HCT116 (cell line): Measurements from ENCODE around the gene NEK9. TPM values are rescaled to one million over a fixed set of nuclear protein-coding genes. Genes with fewer than 3 reads are reported as not detected.

Source experiments
- ATAC-seq: fragments of 200-7000 bp; cut with Tn5 transposase; 2 replicates; pipeline ENCODE4 v1.9.1; 2020; ENCODE audit warnings: mild to moderate bottlenecking, moderate library complexity
- BruUV-seq: library from RNA; stranded (reverse); fragments of 400-500 nt; replicated peaks from 2 replicates; lab custom pipeline; 2021; lab: Mats Ljungman, UMichigan
- CTCF ChIA-PET: fragments of 300-600 bp; sonication (Branson Sonifier 250); formaldehyde crosslinking; loops from one replicate; lab custom pipeline; 2021; ENCODE audit warnings: antibody characterized with exemption; lab: Charles Lee
- POLR2A ChIA-PET: fragments of 300-600, 350-600 bp; sonication (Branson Sonifier 250); formaldehyde crosslinking; loops from one replicate; lab custom pipeline; 2021; ENCODE audit warnings: antibody characterized with exemption; lab: Charles Lee
- RAD21 ChIA-PET, 2 experiments: fragments of 300-600 bp; sonication (Branson Sonifier 250); formaldehyde crosslinking; loops; one replicate each; lab custom pipeline; 2023; ENCODE audit warnings: low total read pairs in 2 of 2; ENCODE audit not compliant: uncharacterized antibody in 2 of 2, unreplicated experiment in 2 of 2, low non-redundant PET in 1 of 2; lab: Charles Lee
- DNase-seq: peaks from one replicate; pipeline ENCODE4 v3.0.0-alpha.2; 2010; ENCODE audit warnings: low read depth, low spot score
- H2AFZ ChIP-seq: fragments of 200-600 bp; shearing (Covaris generic), sonication (generic); 2 replicates; pipeline ENCODE4 v1.6.1; 2017; ENCODE audit warnings: low read depth, mixed run types, mixed read lengths, antibody characterized with exemption, low read length; ENCODE audit not compliant: poor library complexity, severe bottlenecking
- H3K27ac ChIP-seq: 2 replicates; pipeline ENCODE4 v1.5.1; 2012; ENCODE audit warnings: low read depth, low read length
- H3K27me3 ChIP-seq: fragments of 200-600 bp; sonication (generic); 2 replicates; pipeline ENCODE4 v1.6.1; 2016; ENCODE audit warnings: mixed run types, low read length, mixed read lengths; ENCODE audit not compliant: insufficient read depth
- H3K36me3 ChIP-seq, 2 experiments: fragments of 200-500 bp in 1 of 2; fragments of 200-600 bp in 1 of 2; sonication (Bioruptor generic) in 1 of 2; sonication (generic) in 1 of 2; 2 replicates each; pipeline versions ENCODE4 v1.5.1 to v1.6.1; 2014 to 2016; ENCODE audit warnings: low read length in 2 of 2, inconsistent platforms in 1 of 2, mixed read lengths in 1 of 2, mixed run types in 1 of 2; ENCODE audit not compliant: insufficient read depth in 2 of 2, control insufficient read depth in 1 of 2
- H3K4me1 ChIP-seq, 2 experiments: fragments of 200-600 bp in 1 of 2; sonication (generic) in 1 of 2; 2 replicates each; pipeline versions ENCODE4 v1.5.1 to v1.6.1; 2012 to 2017; ENCODE audit warnings: low read length in 2 of 2, inconsistent platforms in 1 of 2, mild to moderate bottlenecking in 1 of 2, mixed read lengths in 1 of 2, mixed run types in 1 of 2, moderate library complexity in 1 of 2; ENCODE audit not compliant: insufficient read depth in 2 of 2, control insufficient read depth in 1 of 2
- H3K4me2 ChIP-seq: fragments of 200-600 bp; sonication (generic); 2 replicates; pipeline ENCODE4 v1.6.1; 2017; ENCODE audit warnings: mixed run types, low read length, mixed read lengths
- H3K4me3 ChIP-seq, 2 experiments: fragments of 200-600 bp in 1 of 2; sonication (generic) in 1 of 2; replicated peaks in 1 of 2; 2 replicates each; pipeline ENCODE4 v1.5.1; 2011 to 2016; ENCODE audit warnings: low read length in 2 of 2, control low read depth in 1 of 2, low read depth in 1 of 2, mild to moderate bottlenecking in 1 of 2, mixed read lengths in 1 of 2, mixed run types in 1 of 2
- H3K79me2 ChIP-seq: fragments of 200-600 bp; sonication (generic); 2 replicates; pipeline ENCODE4 v1.6.1; 2017; ENCODE audit warnings: mild to moderate bottlenecking, mixed run types, low read length, moderate library complexity, mixed read lengths; ENCODE audit not compliant: insufficient read depth
- H3K9ac ChIP-seq: fragments of 200-600 bp; sonication (generic); 2 replicates; pipeline ENCODE4 v1.6.1; 2016; ENCODE audit warnings: low read length, mixed read lengths
- H3K9me2 ChIP-seq: fragments of 200-600 bp; sonication (generic), shearing (Covaris generic); 2 replicates; pipeline ENCODE4 v1.6.1; 2017; ENCODE audit warnings: mixed run types, mild to moderate bottlenecking, moderate library complexity; ENCODE audit not compliant: insufficient read depth
- H3K9me3 ChIP-seq, 2 experiments: fragments of 200-500 bp in 1 of 2; fragments of 200-600 bp in 1 of 2; sonication (Bioruptor generic) in 1 of 2; sonication (generic) in 1 of 2; 2 replicates each; pipeline ENCODE4 v1.6.1; 2014 to 2017; ENCODE audit warnings: low read length in 2 of 2, mixed read lengths in 2 of 2, inconsistent platforms in 1 of 2, low read depth in 1 of 2, mild to moderate bottlenecking in 1 of 2, mixed run types in 1 of 2, moderate library complexity in 1 of 2; ENCODE audit not compliant: control insufficient read depth in 1 of 2, insufficient read depth in 1 of 2
- H4K20me1 ChIP-seq: fragments of 200-600 bp; sonication (generic), shearing (Covaris generic); 2 replicates; pipeline ENCODE4 v1.6.1; 2017; ENCODE audit warnings: mixed run types, mild to moderate bottlenecking, moderate library complexity; ENCODE audit not compliant: insufficient read depth
- CTCF ChIP-seq, 3 experiments: fragments of 200-600 bp in 1 of 3; sonication (generic) in 1 of 3; IDR thresholded peaks in 2 of 3; conservative IDR thresholded peaks in 1 of 3; 2 replicates each; pipeline ENCODE4 v1.5.1; 2012 to 2017; ENCODE audit warnings: low read depth in 2 of 3, low read length in 2 of 3, antibody characterized with exemption in 1 of 3, borderline replicate concordance in 1 of 3, control low read depth in 1 of 3, mild to moderate bottlenecking in 1 of 3, mixed read lengths in 1 of 3, mixed run types in 1 of 3, moderate library complexity in 1 of 3; ENCODE audit not compliant: insufficient read depth in 1 of 3
- EGR1 ChIP-seq: IDR thresholded peaks from 2 replicates; pipeline ENCODE4 v1.6.1; 2012; ENCODE audit warnings: low read depth
- ELF1 ChIP-seq: IDR thresholded peaks from 2 replicates; pipeline ENCODE4 v1.6.1; 2012; ENCODE audit warnings: low read depth, borderline replicate concordance
- EZH2 ChIP-seq: fragments of 200-600 bp; sonication (generic); IDR thresholded peaks from 2 replicates; pipeline ENCODE4 v1.6.1; 2017; ENCODE audit warnings: antibody characterized with exemption, mixed run types
- EZH2phosphoT487 ChIP-seq: fragments of 200-600 bp; IDR thresholded peaks from 2 replicates; pipeline ENCODE4 v1.6.1; 2018; ENCODE audit warnings: antibody characterized with exemption, borderline replicate concordance
- JUND ChIP-seq: IDR thresholded peaks from 2 replicates; pipeline ENCODE4 v1.6.1; 2012
- POLR2A ChIP-seq: IDR thresholded peaks from 2 replicates; pipeline ENCODE4 v1.7.0; 2011; ENCODE audit warnings: borderline replicate concordance; ENCODE audit not compliant: insufficient read depth, insufficient read length; ENCODE audit errors: extremely low read depth
- SIN3A ChIP-seq: IDR thresholded peaks from 2 replicates; pipeline ENCODE4 v1.6.1; 2012; ENCODE audit warnings: low read depth
- SRF ChIP-seq: IDR thresholded peaks from 2 replicates; pipeline ENCODE4 v1.6.1; 2012; ENCODE audit warnings: low read depth
- YY1 ChIP-seq: IDR thresholded peaks from 2 replicates; pipeline ENCODE4 v1.6.1; 2011; ENCODE audit warnings: low read length, low read depth, moderate library complexity, mild to moderate bottlenecking; ENCODE audit not compliant: insufficient replicate concordance; ENCODE audit errors: extremely low read depth
- ZBTB33 ChIP-seq: IDR thresholded peaks from 2 replicates; pipeline ENCODE4 v1.6.1; 2011; ENCODE audit warnings: mild to moderate bottlenecking, low read length, moderate library complexity; ENCODE audit not compliant: insufficient replicate concordance; ENCODE audit errors: extremely low read depth
- ZFX ChIP-seq: fragments of 450-650 bp; IDR thresholded peaks from 2 replicates; pipeline ENCODE4 v1.6.1; 2017
- ZNF274 ChIP-seq: fragments of 200-500 bp; sonication (Bioruptor generic); IDR thresholded peaks from 2 replicates; pipeline ENCODE4 v1.6.1; 2014; ENCODE audit warnings: mild to moderate bottlenecking, low read depth, low read length, inconsistent platforms
- intact Hi-C: fragments of 100-400 bp; cut with micrococcal nuclease; formaldehyde crosslinking; loops from 2 replicates; pipeline ENCODE4 v1.10.0; 2022
- total RNA-seq: library from RNA; stranded (reverse); gene quantifications from one replicate; pipeline ENCODE4 v1.2.1, GENCODE V29; 2021; ENCODE audit not compliant: unreplicated experiment
- TF ChIP-seq, protein P1 (sequence below): IDR thresholded peaks from 2 replicates; pipeline ENCODE4 v1.6.1; 2012; ENCODE audit warnings: low read depth

NEK9 gene
- total RNA-seq, 1 experiment from 2014 or later: 64.4 TPM

DNA sequence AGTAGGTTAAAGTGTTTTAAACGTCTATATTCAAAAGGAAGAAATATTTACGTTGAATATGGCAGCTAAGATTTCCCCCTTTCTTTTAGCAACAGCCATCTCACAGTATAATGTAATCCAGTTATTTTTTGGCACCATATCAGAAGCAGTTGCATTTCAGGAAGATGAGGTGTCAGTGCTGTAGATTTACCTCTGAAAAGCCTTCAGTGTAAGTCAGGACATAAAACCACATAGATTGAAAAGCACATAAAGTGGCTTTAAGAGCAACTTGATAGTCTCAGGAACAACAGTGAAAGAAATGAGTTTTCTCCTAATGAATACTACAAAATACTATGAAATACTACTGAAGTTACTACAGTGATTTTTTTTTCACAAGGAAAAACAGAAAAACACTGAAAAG lies 82.5 kb downstream of the NEK9 start (continued):
- TF ChIP-seq, protein P1, sequence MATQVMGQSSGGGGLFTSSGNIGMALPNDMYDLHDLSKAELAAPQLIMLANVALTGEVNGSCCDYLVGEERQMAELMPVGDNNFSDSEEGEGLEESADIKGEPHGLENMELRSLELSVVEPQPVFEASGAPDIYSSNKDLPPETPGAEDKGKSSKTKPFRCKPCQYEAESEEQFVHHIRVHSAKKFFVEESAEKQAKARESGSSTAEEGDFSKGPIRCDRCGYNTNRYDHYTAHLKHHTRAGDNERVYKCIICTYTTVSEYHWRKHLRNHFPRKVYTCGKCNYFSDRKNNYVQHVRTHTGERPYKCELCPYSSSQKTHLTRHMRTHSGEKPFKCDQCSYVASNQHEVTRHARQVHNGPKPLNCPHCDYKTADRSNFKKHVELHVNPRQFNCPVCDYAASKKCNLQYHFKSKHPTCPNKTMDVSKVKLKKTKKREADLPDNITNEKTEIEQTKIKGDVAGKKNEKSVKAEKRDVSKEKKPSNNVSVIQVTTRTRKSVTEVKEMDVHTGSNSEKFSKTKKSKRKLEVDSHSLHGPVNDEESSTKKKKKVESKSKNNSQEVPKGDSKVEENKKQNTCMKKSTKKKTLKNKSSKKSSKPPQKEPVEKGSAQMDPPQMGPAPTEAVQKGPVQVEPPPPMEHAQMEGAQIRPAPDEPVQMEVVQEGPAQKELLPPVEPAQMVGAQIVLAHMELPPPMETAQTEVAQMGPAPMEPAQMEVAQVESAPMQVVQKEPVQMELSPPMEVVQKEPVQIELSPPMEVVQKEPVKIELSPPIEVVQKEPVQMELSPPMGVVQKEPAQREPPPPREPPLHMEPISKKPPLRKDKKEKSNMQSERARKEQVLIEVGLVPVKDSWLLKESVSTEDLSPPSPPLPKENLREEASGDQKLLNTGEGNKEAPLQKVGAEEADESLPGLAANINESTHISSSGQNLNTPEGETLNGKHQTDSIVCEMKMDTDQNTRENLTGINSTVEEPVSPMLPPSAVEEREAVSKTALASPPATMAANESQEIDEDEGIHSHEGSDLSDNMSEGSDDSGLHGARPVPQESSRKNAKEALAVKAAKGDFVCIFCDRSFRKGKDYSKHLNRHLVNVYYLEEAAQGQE: no peak
- TF ChIP-seq ZBTB33: no peak
- no peak for TF ChIP-seq POLR2A
- no peak for TF ChIP-seq ELF1

DNA sequence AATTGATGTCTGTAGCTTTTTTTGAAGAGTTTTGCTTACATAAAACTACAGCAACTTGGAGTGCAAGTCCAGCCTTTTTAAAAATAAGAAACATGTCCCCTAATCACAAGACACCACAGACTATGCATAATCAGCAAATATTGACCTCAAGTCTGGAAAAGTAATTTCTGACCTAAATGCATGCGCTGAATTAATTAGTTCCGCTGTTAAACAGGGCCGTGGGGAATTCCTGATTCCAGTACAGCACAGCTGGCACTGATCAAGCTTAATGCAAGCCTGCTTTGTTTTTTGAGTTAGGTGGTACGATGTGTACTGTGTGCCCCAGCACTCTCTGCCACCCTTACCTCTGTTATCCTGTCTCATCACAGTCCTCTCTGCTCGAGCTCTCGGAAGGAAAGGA lies 84.8 kb downstream of the NEK9 start:
- Histone ChIP-seq H3K9me3 (no peaks in the 10 kb centered on the region), H3K4me1 (peaks cover 7 to 16% of the 10 kb centered on the region in 2 experiments; a peak in 3 of 4 replicates), H3K9me2 (no peaks in the 10 kb centered on the region), H3K27me3 (no peaks in the 10 kb centered on the region), H3K4me2 (peak overlapping the region; percentile 55), H3K36me3 (0 out of 4 replicates have a peak, but pooled peaks cover 0 to 3% of the 10 kb centered on the region in 2 experiments), H3K4me3 (no peak overlapping the region), H3K9ac (no peak overlapping the region), H4K20me1 (no peaks in the 10 kb centered on the region), H2AFZ (no peak overlapping the region), H3K27ac (no peak overlapping the region), H3K79me2 (0 out of 2 replicates have a peak, but pooled peaks cover 3% of the 10 kb centered on the region)
- POLR2A ChIA-PET: no interaction called here
- DNase-seq: no peak
- BruUV-seq: no TSS peak
- TF ChIP-seq EZH2phosphoT487: no peak
- TF ChIP-seq YY1: no peak
- no peak for TF ChIP-seq EGR1
- TF ChIP-seq EZH2: no peak
- no peak for TF ChIP-seq CTCF (IDR thresholded peaks at IDR 0.05 in 2 of 3, conservative IDR thresholded peaks at IDR 0.05 in 1 of 3; ENCODE audit: borderline replicate concordance in 1 of 3, insufficient read depth in 1 of 3, low read depth in 2 of 3, low read length in 2 of 3)
- TF ChIP-seq ZNF274: no peak
- no peak for TF ChIP-seq JUND
- TF ChIP-seq ZFX: no peak
- no peak for TF ChIP-seq SIN3A
- TF ChIP-seq SRF: no peak
- TF ChIP-seq, protein P1: no peak
- CTCF ChIA-PET: no interaction called here
- RAD21 ChIA-PET: no interaction called here
- intact Hi-C loops: no loop called here
- ATAC-seq: no peak
